Body of pancreas (tissue), 4 donors: Measurements from ENCODE around the gene BRPF3. TPM values are rescaled to one million over a fixed set of nuclear protein-coding genes. Genes with fewer than 3 reads are reported as not detected.

Source experiments
- ATAC-seq: fragments of 150-250 bp; one replicate; pipeline ENCODE4 v1.9.1; 2016
- DNase-seq, 4 donors: peaks; one replicate each; pipeline ENCODE4 v3.0.0-alpha.2; 2019
- H3K27ac ChIP-seq, 4 donors: fragments of 200-600 bp; sonication (generic); 1 replicate in 3 of 4; 2 replicates in 1 of 4; pipeline versions ENCODE4 v1.5.1 to v1.6.1; 2016 to 2019; ENCODE audit warnings: mild to moderate bottlenecking in 1 of 4, mixed read lengths in 1 of 4, moderate library complexity in 1 of 4
- H3K27me3 ChIP-seq, 2 donors: fragments of 200-600 bp; sonication (generic); one replicate each; pipeline ENCODE4 v1.6.0; 2016; ENCODE audit warnings: mild to moderate bottlenecking in 1 of 2
- H3K36me3 ChIP-seq, 2 donors: fragments of 200-600 bp; sonication (generic); replicated peaks in 1 of 2; 2 replicates each; pipeline ENCODE4 v1.5.1; 2016; ENCODE audit warnings: low read depth in 2 of 2; ENCODE audit not compliant: insufficient read depth in 1 of 2
- H3K4me1 ChIP-seq: fragments of 200-600 bp; sonication (generic); one replicate; pipeline ENCODE4 v1.6.0; 2016
- H3K4me3 ChIP-seq, 2 donors: fragments of 200-600 bp; sonication (generic); 1 replicate in 1 of 2; 2 replicates in 1 of 2; pipeline ENCODE4 v1.5.1; 2016 to 2019
- H3K9me3 ChIP-seq, 3 donors: fragments of 200-600 bp; sonication (generic); 1 replicate in 2 of 3; 2 replicates in 1 of 3; pipeline ENCODE4 v1.5.1; 2016
- POLR2A ChIP-seq, 3 donors: fragments of 450-650 bp; IDR thresholded peaks; one replicate each; pipeline ENCODE4 v1.6.1; 2016; ENCODE audit warnings: antibody characterized with exemption in 3 of 3, mild to moderate bottlenecking in 2 of 3
- WGBS, 2 donors: methylation state at CpG; one replicate each; pipeline ENCODE4 v1.1.5; 2017; 5-methylcytosine and 5-hydroxymethylcytosine counted together
- intact Hi-C: fragments of 100-400 bp; cut with DNase I; formaldehyde crosslinking; loops from one replicate; pipeline ENCODE4 v1.15.1; 2023
- total RNA-seq, 2 donors: library from RNA; depleted of rRNA; stranded (reverse); fragments of >200 nt; gene quantifications; one replicate each; pipeline ENCODE4 v1.1.0, GENCODE V29; 2016
- TF ChIP-seq, protein P1 (sequence below), 7 experiments: fragments of 450-650 bp in 4 of 7; fragments of 200-600 bp in 3 of 7; sonication (generic) in 3 of 7; IDR thresholded peaks; one replicate each; pipeline ENCODE4 v1.5.1; 2016 to 2019; ENCODE audit warnings: antibody characterized with exemption in 7 of 7

Gene BRPF3
- total RNA-seq, 2 donors from 2014 or later, result 24.9 to 27.0 TPM

DNA sequence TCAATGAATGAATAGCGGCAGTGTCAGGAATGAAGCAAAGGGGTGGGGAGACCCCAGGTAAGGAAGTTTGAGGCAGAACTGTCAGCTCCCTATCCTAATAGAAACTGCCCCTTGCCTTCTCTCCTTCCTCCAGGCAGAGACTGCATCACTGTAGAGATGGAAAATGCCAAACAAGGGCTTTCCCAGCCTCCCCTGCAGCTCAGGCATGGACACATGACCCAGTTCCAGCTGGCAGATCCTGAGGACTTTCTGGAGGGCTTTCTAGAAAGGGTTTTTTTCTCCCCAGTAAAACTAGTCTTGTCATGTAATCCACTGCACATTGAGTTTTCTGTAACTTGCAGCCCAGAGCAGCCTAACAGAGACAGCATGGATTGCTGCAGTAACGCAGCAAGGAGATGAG is 55.5 kb downstream of the BRPF3 start:
- intact Hi-C loops, result no loop called here
- Histone ChIP-seq H3K36me3 (no peaks in the 10 kb centered on the region), H3K9me3 (no peaks in the 10 kb centered on the region), H3K4me1 (no peaks in the 10 kb centered on the region), H3K27ac (no peak overlapping the region), H3K27me3 (no peaks in the 10 kb centered on the region), H3K4me3 (no peak overlapping the region)
- no peak for TF ChIP-seq POLR2A (IDR thresholded peaks at IDR 0.05)
- TF ChIP-seq, protein P1, sequence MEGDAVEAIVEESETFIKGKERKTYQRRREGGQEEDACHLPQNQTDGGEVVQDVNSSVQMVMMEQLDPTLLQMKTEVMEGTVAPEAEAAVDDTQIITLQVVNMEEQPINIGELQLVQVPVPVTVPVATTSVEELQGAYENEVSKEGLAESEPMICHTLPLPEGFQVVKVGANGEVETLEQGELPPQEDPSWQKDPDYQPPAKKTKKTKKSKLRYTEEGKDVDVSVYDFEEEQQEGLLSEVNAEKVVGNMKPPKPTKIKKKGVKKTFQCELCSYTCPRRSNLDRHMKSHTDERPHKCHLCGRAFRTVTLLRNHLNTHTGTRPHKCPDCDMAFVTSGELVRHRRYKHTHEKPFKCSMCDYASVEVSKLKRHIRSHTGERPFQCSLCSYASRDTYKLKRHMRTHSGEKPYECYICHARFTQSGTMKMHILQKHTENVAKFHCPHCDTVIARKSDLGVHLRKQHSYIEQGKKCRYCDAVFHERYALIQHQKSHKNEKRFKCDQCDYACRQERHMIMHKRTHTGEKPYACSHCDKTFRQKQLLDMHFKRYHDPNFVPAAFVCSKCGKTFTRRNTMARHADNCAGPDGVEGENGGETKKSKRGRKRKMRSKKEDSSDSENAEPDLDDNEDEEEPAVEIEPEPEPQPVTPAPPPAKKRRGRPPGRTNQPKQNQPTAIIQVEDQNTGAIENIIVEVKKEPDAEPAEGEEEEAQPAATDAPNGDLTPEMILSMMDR (IDR thresholded peaks at IDR 0.05), result no peak
- 84 to 89% methylated on average over 2 of the region's 2 CpGs for WGBS, 2 donors
- ATAC-seq, result no peak
- DNase-seq, result no peak

DNA sequence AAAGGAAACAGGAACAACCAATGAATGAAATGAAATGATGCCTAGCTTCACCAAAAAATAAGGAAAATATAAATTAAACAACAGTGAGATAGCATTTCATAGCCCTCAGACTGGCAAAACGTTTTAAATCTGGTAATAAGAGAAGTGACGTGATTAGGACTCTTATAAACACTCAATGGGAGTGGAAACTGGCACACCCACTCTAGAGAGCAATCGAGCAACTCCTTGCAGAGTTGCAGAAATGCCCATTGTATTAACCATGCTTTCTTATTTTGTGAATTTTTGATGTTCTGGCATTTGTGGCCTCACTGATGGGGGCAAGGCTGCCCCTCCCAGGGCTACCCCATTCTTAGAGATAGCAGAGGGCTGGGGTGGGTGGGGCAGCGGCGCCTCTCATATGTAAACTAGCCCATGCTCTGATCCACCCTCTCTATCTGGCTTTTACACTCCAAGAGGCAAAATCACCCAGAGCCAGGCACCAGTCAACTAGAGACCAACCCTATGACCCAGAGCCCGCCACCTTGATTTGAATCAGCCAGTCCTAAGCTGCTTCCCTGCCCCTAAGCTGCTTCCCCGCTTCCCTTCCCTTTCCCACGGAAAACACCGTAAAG is 67.0 kb downstream of the BRPF3 start:
- H3K4me1 ChIP-seq, result no peaks in the 10 kb centered on the region
- ATAC-seq, result no peak
- TF ChIP-seq, protein P1 (IDR thresholded peaks at IDR 0.05), result no peak
- TF ChIP-seq POLR2A (IDR thresholded peaks at IDR 0.05), result no peak
- peaks cover 0 to 6% (median 0%) of the 10 kb centered on the region in 3 donors for H3K9me3 ChIP-seq
- H3K27ac ChIP-seq, result no peak overlapping the region
- DNase-seq, result no peak
- intact Hi-C loops, result no loop called here
- WGBS, 2 donors, result 77 to 78% methylated on average over 9 of the region's 9 CpGs
- no peak overlapping the region for H3K4me3 ChIP-seq
- no peaks in the 10 kb centered on the region for H3K36me3 ChIP-seq
- H3K27me3 ChIP-seq, result no peaks in the 10 kb centered on the region

DNA sequence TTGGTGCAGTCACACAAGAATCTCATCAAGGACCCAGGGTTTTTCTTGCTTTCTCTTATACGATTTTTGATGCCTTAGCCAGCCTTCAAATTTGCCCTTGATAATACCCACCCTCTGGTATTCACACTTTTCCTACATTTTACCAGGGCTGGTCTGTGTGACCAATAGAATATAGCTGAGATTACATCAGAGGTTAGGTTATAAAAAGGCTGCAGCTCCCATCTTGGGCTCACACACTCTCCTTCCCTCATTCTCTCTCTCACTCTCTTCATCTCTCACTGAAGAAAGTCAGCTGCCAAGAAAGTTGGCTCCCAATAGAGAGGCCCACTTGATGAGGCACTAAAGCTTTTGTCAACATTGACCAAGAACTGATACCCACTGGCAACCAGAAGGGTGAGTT is 69.2 kb downstream of the BRPF3 start:
- Histone ChIP-seq H3K27ac (no peak overlapping the region), H3K4me1 (no peaks in the 10 kb centered on the region), H3K36me3 (no peaks in the 10 kb centered on the region), H3K4me3 (no peak overlapping the region), H3K27me3 (peaks cover 0 to 5% of the 10 kb centered on the region in 2 donors), H3K9me3 (peaks cover 0 to 6% (median 0%) of the 10 kb centered on the region in 3 donors)
- DNase-seq (no peak), ATAC-seq (no peak)
- intact Hi-C loops, result no loop called here
- WGBS, 2 donors, result 68 to 71% methylated on average over 1 of the region's 1 CpG
- TF ChIP-seq, protein P1 (IDR thresholded peaks at IDR 0.05), result no peak
- no peak for TF ChIP-seq POLR2A (IDR thresholded peaks at IDR 0.05)

DNA sequence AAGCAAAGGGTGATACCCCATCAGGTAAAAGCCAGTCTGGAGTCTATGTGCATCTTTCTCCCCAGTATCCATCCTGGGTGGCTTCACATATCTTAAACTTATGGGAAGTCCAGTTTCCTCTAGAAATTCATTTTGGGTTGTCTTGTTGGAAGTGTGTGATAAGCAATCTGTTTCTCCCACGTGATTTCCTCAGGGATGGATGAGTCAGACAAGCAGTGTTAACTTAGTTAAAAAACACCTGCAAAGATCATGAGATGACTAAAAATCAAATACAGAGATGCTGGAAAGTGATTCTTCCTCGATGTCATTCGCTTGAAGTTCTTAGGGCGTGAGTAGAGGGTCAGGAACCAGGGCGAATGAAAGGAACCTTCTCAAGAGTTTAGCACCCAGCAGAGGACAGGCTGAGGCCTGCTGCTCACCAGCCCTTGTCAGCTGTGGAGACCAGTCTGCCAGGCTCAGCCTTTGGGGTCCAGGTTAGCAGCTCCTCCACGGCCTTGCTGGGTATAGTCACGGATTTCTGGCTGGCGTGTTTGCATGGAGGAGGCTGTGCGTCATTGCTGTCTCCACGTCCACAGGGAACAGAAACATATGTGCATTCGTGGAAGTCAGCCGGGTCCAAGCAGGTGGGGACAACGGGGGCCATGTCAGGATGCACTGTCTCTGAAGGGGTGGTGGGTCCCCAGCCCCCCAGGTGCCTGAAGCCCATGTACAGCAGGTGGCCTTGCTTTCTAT is 70.5 kb downstream of the BRPF3 start:
- DNase-seq, result no peak
- H3K27me3 ChIP-seq, result peaks cover 0 to 5% of the 10 kb centered on the region in 2 donors
- H3K9me3 ChIP-seq, result peaks cover 0 to 6% (median 0%) of the 10 kb centered on the region in 3 donors
- H3K4me3 ChIP-seq, result no peak overlapping the region
- no peak overlapping the region for H3K27ac ChIP-seq
- no peak for ATAC-seq
- 83 to 86% methylated on average over 11 to 12 of the region's 13 CpGs for WGBS, 2 donors
- H3K36me3 ChIP-seq, result no peaks in the 10 kb centered on the region
- intact Hi-C loops, result no loop called here
- TF ChIP-seq, protein P1 (IDR thresholded peaks at IDR 0.05), result no peak
- no peak for TF ChIP-seq POLR2A (IDR thresholded peaks at IDR 0.05)
- H3K4me1 ChIP-seq, result no peaks in the 10 kb centered on the region
